GM19438 (cell line): Measurements from ENCODE around the gene TCF19.

Experiments
- ATAC-seq: cut with Tn5 transposase; IDR thresholded peaks from one replicate; pipeline ENCODE4 v1.9.1; 2021; ENCODE audit warnings: low read depth; ENCODE audit not compliant: unreplicated experiment

Gene TCF19

GRCh38 chr6:31202259-31203166, 44.1 kb downstream of the TCF19 start:
- no peak for ATAC-seq

- peak; percentile 44 for ATAC-seq
These were observed 45.1 kb downstream of the TCF19 start for GRCh38 chr6:31203345-31203979.

GRCh38 chr6:31204751-31205145, 46.4 kb downstream of the TCF19 start:
- no peak for ATAC-seq

- ATAC-seq: no peak
These were observed 47.2 kb downstream of the TCF19 start for GRCh38 chr6:31205638-31206037.

GRCh38 chr6:31208506-31208905, 50.1 kb downstream of the TCF19 start:
- no peak for ATAC-seq

- ATAC-seq: no peak
These were observed 50.7 kb downstream of the TCF19 start for GRCh38 chr6:31209137-31209536.

GRCh38 chr6:31210123-31210522, 51.7 kb downstream of the TCF19 start:
- ATAC-seq: no peak

- ATAC-seq: no peak
These were observed 52.5 kb downstream of the TCF19 start for GRCh38 chr6:31210741-31211532.
